Trophoblast cell (in vitro differentiated cells and primary cell): ENCODE measurements around the gene ARAP1.

Source experiments
- DNase-seq, 2 donors: peaks; one replicate each; pipeline ENCODE4 v3.0.0-alpha.2; 2016
- H2AFZ ChIP-seq: 2 replicates; pipeline ENCODE4 v1.6.1; 2013; ENCODE audit warnings: low read length, moderate library complexity, mild to moderate bottlenecking; ENCODE audit not compliant: insufficient read depth, poor library complexity
- H2AK5ac ChIP-seq: 2 replicates; pipeline ENCODE4 v1.6.1; 2013; ENCODE audit warnings: mild to moderate bottlenecking, low read length
- H2BK120ac ChIP-seq: 2 replicates; pipeline ENCODE4 v1.6.1; 2013; ENCODE audit warnings: low read length, mild to moderate bottlenecking, moderate library complexity; ENCODE audit not compliant: insufficient read depth, poor library complexity
- H2BK12ac ChIP-seq: 2 replicates; pipeline ENCODE4 v1.6.1; 2013; ENCODE audit warnings: mild to moderate bottlenecking, low read length, moderate library complexity
- H2BK5ac ChIP-seq: 2 replicates; pipeline ENCODE4 v1.6.1; 2013; ENCODE audit warnings: low read length, low read depth, moderate library complexity, mild to moderate bottlenecking; ENCODE audit not compliant: poor library complexity
- H3K14ac ChIP-seq: 2 replicates; pipeline ENCODE4 v1.6.1; 2013; ENCODE audit warnings: mild to moderate bottlenecking, low read length
- H3K18ac ChIP-seq: 2 replicates; pipeline ENCODE4 v1.6.1; 2013; ENCODE audit warnings: mild to moderate bottlenecking, low read length
- H3K23ac ChIP-seq: 2 replicates; pipeline ENCODE4 v1.6.1; 2013; ENCODE audit warnings: low read length
- H3K27ac ChIP-seq: 2 replicates; pipeline ENCODE4 v1.5.1; 2013; ENCODE audit warnings: low read depth, mild to moderate bottlenecking, inconsistent platforms, low read length, moderate library complexity
- H3K27me3 ChIP-seq: 2 replicates; pipeline ENCODE4 v1.6.1; 2013; ENCODE audit warnings: inconsistent platforms, mild to moderate bottlenecking, low read length, moderate library complexity; ENCODE audit not compliant: insufficient read depth
- H3K36me3 ChIP-seq, 2 experiments: 1 replicate in 1 of 2; 2 replicates in 1 of 2; pipeline ENCODE4 v1.6.1; 2013; ENCODE audit warnings: low read length in 2 of 2, mild to moderate bottlenecking in 2 of 2, moderate library complexity in 1 of 2; ENCODE audit not compliant: insufficient read depth in 2 of 2, control insufficient read depth in 1 of 2
- H3K4ac ChIP-seq: 2 replicates; pipeline ENCODE4 v1.6.1; 2013; ENCODE audit warnings: low read depth, mild to moderate bottlenecking, low read length, moderate library complexity
- H3K4me1 ChIP-seq, 2 experiments: 1 replicate in 1 of 2; 2 replicates in 1 of 2; pipeline ENCODE4 v1.6.1; 2013; ENCODE audit warnings: low read length in 2 of 2, mild to moderate bottlenecking in 2 of 2, moderate library complexity in 1 of 2; ENCODE audit not compliant: insufficient read depth in 2 of 2, control insufficient read depth in 1 of 2
- H3K4me2 ChIP-seq: 2 replicates; pipeline ENCODE4 v1.6.1; 2013; ENCODE audit warnings: inconsistent platforms, mild to moderate bottlenecking, low read length, moderate library complexity
- H3K4me3 ChIP-seq: 2 replicates; pipeline ENCODE4 v1.5.1; 2013; ENCODE audit warnings: mild to moderate bottlenecking, low read depth, low read length, inconsistent platforms
- H3K79me1 ChIP-seq: one replicate; pipeline ENCODE4 v1.6.1; 2013; ENCODE audit warnings: low read length
- H3K79me2 ChIP-seq: 2 replicates; pipeline ENCODE4 v1.6.1; 2013; ENCODE audit warnings: low read length, mild to moderate bottlenecking; ENCODE audit not compliant: control insufficient read depth, insufficient read depth, poor library complexity
- H3K9ac ChIP-seq: 2 replicates; pipeline ENCODE4 v1.6.1; 2013; ENCODE audit warnings: mild to moderate bottlenecking, low read length
- H3K9me3 ChIP-seq: 2 replicates; pipeline ENCODE4 v1.6.1; 2013; ENCODE audit warnings: low read depth, mild to moderate bottlenecking, control low read depth, inconsistent platforms, low read length; ENCODE audit not compliant: insufficient read depth
- H4K12ac ChIP-seq: 2 replicates; pipeline ENCODE4 v1.6.1; 2013; ENCODE audit warnings: low read depth, mild to moderate bottlenecking, low read length, moderate library complexity
- H4K8ac ChIP-seq: 2 replicates; pipeline ENCODE4 v1.6.1; 2013; ENCODE audit warnings: low read depth, mild to moderate bottlenecking, low read length, moderate library complexity
- H4K91ac ChIP-seq: one replicate; pipeline ENCODE4 v1.6.1; 2013; ENCODE audit warnings: low read depth, mild to moderate bottlenecking, low read length, moderate library complexity
- WGBS: extraction: QIAGEN DNeasy Blood & Tissue Kit; methylation state at CpG from one replicate; pipeline ENCODE4 v1.1.7; 2013; ENCODE audit warnings: missing lambda C conversion rate; ENCODE audit not compliant: insufficient read length, insufficient coverage; ENCODE audit errors: extremely low coverage; 5-methylcytosine and 5-hydroxymethylcytosine counted together

Gene ARAP1

GRCh38 chr11:72681226-72682153, 70.7 kb downstream of the ARAP1 start:
- H2AK5ac ChIP-seq = no peak overlapping the region
- H3K27me3 ChIP-seq = peaks cover 5% of the 10 kb centered on the region
- WGBS = no CpG with 5 or more reads among the region's 17 CpGs
- no peak overlapping the region for H2BK5ac ChIP-seq
- H2BK12ac ChIP-seq = no peak overlapping the region
- H2AFZ ChIP-seq = no peak overlapping the region
- no peaks in the 10 kb centered on the region for H3K4me1 ChIP-seq
- no peaks in the 10 kb centered on the region for H3K79me2 ChIP-seq
- no peak overlapping the region for H4K12ac ChIP-seq
- DNase-seq = no peak
- H4K8ac ChIP-seq = no peak overlapping the region
- no peak overlapping the region for H2BK120ac ChIP-seq
- H3K27ac ChIP-seq = no peak overlapping the region
- H3K18ac ChIP-seq = no peak overlapping the region
- no peaks in the 10 kb centered on the region for H3K79me1 ChIP-seq
- no peak overlapping the region for H4K91ac ChIP-seq
- no peak overlapping the region for H3K23ac ChIP-seq
- peaks cover 3% of the 10 kb centered on the region for H3K9me3 ChIP-seq
- peaks cover 0 to 3% of the 10 kb centered on the region in 2 experiments for H3K36me3 ChIP-seq
- no peak overlapping the region for H3K4ac ChIP-seq
- no peak overlapping the region for H3K4me2 ChIP-seq
- no peak overlapping the region for H3K9ac ChIP-seq
- H3K14ac ChIP-seq = no peak overlapping the region
- peak overlapping the region; percentile 32 for H3K4me3 ChIP-seq

- no peak overlapping the region for H3K18ac ChIP-seq
- H4K12ac ChIP-seq = no peak overlapping the region
- no peak overlapping the region for H2BK12ac ChIP-seq
- H2AK5ac ChIP-seq = no peak overlapping the region
- H3K4me2 ChIP-seq = no peak overlapping the region
- peaks cover 12% of the 10 kb centered on the region for H3K27me3 ChIP-seq
- H2BK5ac ChIP-seq = no peak overlapping the region
- peaks cover 3% of the 10 kb centered on the region for H3K9me3 ChIP-seq
- no peak overlapping the region for H2BK120ac ChIP-seq
- H3K36me3 ChIP-seq = no peaks in the 10 kb centered on the region
- no peaks in the 10 kb centered on the region for H3K79me2 ChIP-seq
- no peak overlapping the region for H3K9ac ChIP-seq
- DNase-seq = no peak
- H3K23ac ChIP-seq = no peak overlapping the region
- H4K91ac ChIP-seq = no peak overlapping the region
- no peak overlapping the region for H3K27ac ChIP-seq
- H3K14ac ChIP-seq = no peak overlapping the region
- H2AFZ ChIP-seq = no peak overlapping the region
- WGBS = no CpG with 5 or more reads among the region's 6 CpGs
- no peak overlapping the region for H3K4me3 ChIP-seq
- H3K4me1 ChIP-seq = no peaks in the 10 kb centered on the region
- H4K8ac ChIP-seq = no peak overlapping the region
- H3K79me1 ChIP-seq = no peaks in the 10 kb centered on the region
- H3K4ac ChIP-seq = no peak overlapping the region
Measured at GRCh38 chr11:72680624-72681158, 71.5 kb downstream of the ARAP1 start.

- Histone ChIP-seq H3K4me1 (no peaks in the 10 kb centered on the region), H3K9me3 (peaks cover 3% of the 10 kb centered on the region), H3K18ac (no peak overlapping the region), H3K14ac (no peak overlapping the region), H2BK120ac (no peak overlapping the region), H2BK5ac (no peak overlapping the region), H4K8ac (no peak overlapping the region), H4K12ac (no peak overlapping the region), H3K27ac (no peak overlapping the region), H2AFZ (no peak overlapping the region), H3K23ac (no peak overlapping the region), H3K79me1 (no peaks in the 10 kb centered on the region), H2BK12ac (no peak overlapping the region), H3K79me2 (no peaks in the 10 kb centered on the region), H3K9ac (no peak overlapping the region), H3K4ac (no peak overlapping the region), H4K91ac (no peak overlapping the region), H2AK5ac (no peak overlapping the region), H3K36me3 (no peaks in the 10 kb centered on the region), H3K4me2 (no peak overlapping the region), H3K27me3 (peaks cover 20% of the 10 kb centered on the region), H3K4me3 (no peak overlapping the region)
- no CpG with 5 or more reads among the region's 5 CpGs for WGBS
- DNase-seq = no peak
Measured at GRCh38 chr11:72679869-72680268, 72.3 kb downstream of the ARAP1 start.

- Histone ChIP-seq H3K27ac (no peak overlapping the region), H3K14ac (no peak overlapping the region), H2AK5ac (no peak overlapping the region), H3K4me3 (no peak overlapping the region), H3K9ac (no peak overlapping the region), H3K4me1 (no peaks in the 10 kb centered on the region), H3K4me2 (no peak overlapping the region), H3K79me2 (no peaks in the 10 kb centered on the region), H4K8ac (no peak overlapping the region), H3K79me1 (no peaks in the 10 kb centered on the region), H3K4ac (no peak overlapping the region), H2AFZ (no peak overlapping the region), H2BK120ac (no peak overlapping the region), H3K9me3 (peaks cover 5% of the 10 kb centered on the region), H4K91ac (no peak overlapping the region), H3K27me3 (peaks cover 31% of the 10 kb centered on the region), H2BK5ac (no peak overlapping the region), H4K12ac (no peak overlapping the region), H3K23ac (no peak overlapping the region), H2BK12ac (no peak overlapping the region), H3K36me3 (no peaks in the 10 kb centered on the region), H3K18ac (no peak overlapping the region)
- no CpG with 5 or more reads among the region's 8 CpGs for WGBS
- DNase-seq = no peak
Measured at GRCh38 chr11:72678524-72678923, 73.7 kb downstream of the ARAP1 start.
